ENCODE results near the gene ATP6V1C2. TPM values are rescaled to one million over a fixed set of nuclear protein-coding genes. Genes with fewer than 3 reads are reported as not detected.

Gene ATP6V1C2
- total and polyA plus RNA-seq, 2 donors from 2014 or later: 4.2 to 38.0 TPM

- H3K4me1 ChIP-seq (ENCODE audit: control insufficient read depth in 2 of 3, insufficient read depth in 2 of 3, low read depth in 1 of 3, low read length in 3 of 3): peaks cover 0 to 2% (median 0%) of the 10 kb centered on the region in 3 donors
- no peaks in the 10 kb centered on the region for H3K27me3 ChIP-seq (ENCODE audit: control insufficient read depth, insufficient read depth, low read length)
- no peaks in the 10 kb centered on the region for H3K9me3 ChIP-seq (ENCODE audit: control insufficient read depth in 2 of 3, insufficient read depth in 1 of 3, low read length in 3 of 3)
- peak in 1 of 5 donors; percentile 50 for DNase-seq
- H3K27ac ChIP-seq (ENCODE audit: low read depth in 2 of 2, low read length in 2 of 2): no peak overlapping the region
- H3K9ac ChIP-seq (ENCODE audit: low read length in 3 of 3): no peak overlapping the region
- no peak overlapping the region for H3K4me3 ChIP-seq (ENCODE audit: low read length in 3 of 3)
- intact Hi-C loops (cut with DNase I): no loop called here
- TF ChIP-seq, protein P1, sequence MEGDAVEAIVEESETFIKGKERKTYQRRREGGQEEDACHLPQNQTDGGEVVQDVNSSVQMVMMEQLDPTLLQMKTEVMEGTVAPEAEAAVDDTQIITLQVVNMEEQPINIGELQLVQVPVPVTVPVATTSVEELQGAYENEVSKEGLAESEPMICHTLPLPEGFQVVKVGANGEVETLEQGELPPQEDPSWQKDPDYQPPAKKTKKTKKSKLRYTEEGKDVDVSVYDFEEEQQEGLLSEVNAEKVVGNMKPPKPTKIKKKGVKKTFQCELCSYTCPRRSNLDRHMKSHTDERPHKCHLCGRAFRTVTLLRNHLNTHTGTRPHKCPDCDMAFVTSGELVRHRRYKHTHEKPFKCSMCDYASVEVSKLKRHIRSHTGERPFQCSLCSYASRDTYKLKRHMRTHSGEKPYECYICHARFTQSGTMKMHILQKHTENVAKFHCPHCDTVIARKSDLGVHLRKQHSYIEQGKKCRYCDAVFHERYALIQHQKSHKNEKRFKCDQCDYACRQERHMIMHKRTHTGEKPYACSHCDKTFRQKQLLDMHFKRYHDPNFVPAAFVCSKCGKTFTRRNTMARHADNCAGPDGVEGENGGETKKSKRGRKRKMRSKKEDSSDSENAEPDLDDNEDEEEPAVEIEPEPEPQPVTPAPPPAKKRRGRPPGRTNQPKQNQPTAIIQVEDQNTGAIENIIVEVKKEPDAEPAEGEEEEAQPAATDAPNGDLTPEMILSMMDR (IDR thresholded peaks at IDR 0.05; ENCODE audit: borderline replicate concordance, extremely low read depth, insufficient read depth): no peak
- FAIRE-seq: no peak
- H3K36me3 ChIP-seq (ENCODE audit: control insufficient read depth in 2 of 3, insufficient read depth in 3 of 3, low read length in 3 of 3): no peaks in the 10 kb centered on the region
These were observed 39.5 kb downstream of the ATP6V1C2 start for GRCh38 chr2:10760794-10761504.

GRCh38 chr2:10761591-10761990 is 40.2 kb downstream of the ATP6V1C2 start:
- no peak for FAIRE-seq
- Histone ChIP-seq H3K4me3 (ENCODE audit: low read length in 3 of 3) (no peak overlapping the region), H3K9me3 (ENCODE audit: control insufficient read depth in 2 of 3, insufficient read depth in 1 of 3, low read length in 3 of 3) (no peaks in the 10 kb centered on the region), H3K9ac (ENCODE audit: low read length in 3 of 3) (no peak overlapping the region), H3K36me3 (ENCODE audit: control insufficient read depth in 2 of 3, insufficient read depth in 3 of 3, low read length in 3 of 3) (no peaks in the 10 kb centered on the region), H3K27me3 (ENCODE audit: control insufficient read depth, insufficient read depth, low read length) (no peaks in the 10 kb centered on the region), H3K27ac (ENCODE audit: low read depth in 2 of 2, low read length in 2 of 2) (no peak overlapping the region), H3K4me1 (ENCODE audit: control insufficient read depth in 2 of 3, insufficient read depth in 2 of 3, low read depth in 1 of 3, low read length in 3 of 3) (peaks cover 0 to 2% (median 0%) of the 10 kb centered on the region in 3 donors)
- TF ChIP-seq, protein P1 (IDR thresholded peaks at IDR 0.05; ENCODE audit: borderline replicate concordance, extremely low read depth, insufficient read depth): no peak
- intact Hi-C loops (cut with DNase I): no loop called here
- peak in 1 of 5 donors; percentile 25 for DNase-seq

DNA sequence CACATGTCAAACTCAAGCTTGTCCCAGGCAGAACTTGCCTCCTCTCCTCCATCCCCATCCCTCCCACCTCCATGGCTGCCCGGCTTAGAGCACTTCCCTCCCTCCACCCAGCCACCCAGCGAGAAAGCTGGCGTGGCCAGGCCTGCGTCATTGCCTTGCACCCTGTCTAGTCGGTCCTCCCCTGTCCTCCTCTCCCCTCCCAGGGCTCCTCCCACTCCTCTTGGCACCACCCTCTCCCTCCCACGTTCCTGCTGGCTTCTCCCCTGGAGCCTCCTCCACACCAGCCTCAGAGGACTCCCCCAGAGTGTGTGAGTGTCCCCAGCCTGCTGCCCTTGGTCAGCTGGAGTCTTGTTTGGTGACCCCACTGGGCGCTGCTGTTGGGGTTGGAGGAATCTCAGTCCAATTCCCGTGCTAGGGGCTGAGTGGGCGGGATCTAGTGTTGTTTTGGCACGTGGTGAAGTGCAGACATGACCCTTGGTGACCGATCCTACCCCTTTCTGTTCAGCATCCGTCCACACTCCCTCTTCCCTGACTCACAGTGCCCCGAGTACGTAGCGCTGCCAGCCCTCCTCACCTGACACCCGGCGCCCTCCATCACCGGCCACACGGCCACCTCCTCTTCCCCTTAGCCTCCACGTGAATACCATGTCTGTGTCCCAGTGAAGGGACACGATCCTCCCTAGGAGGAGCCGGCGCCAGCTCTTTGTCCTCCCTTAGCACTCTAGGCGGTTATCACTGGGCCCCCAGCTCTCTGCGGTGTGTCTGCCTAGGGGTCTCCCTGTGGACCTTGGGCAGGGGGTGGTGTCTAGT is 41.4 kb downstream of the ATP6V1C2 start:
- no peaks in the 10 kb centered on the region for H3K36me3 ChIP-seq (ENCODE audit: control insufficient read depth in 2 of 3, insufficient read depth in 3 of 3, low read length in 3 of 3)
- no peak overlapping the region for H3K27ac ChIP-seq (ENCODE audit: low read depth in 2 of 2, low read length in 2 of 2)
- H3K4me1 ChIP-seq (ENCODE audit: control insufficient read depth in 2 of 3, insufficient read depth in 2 of 3, low read depth in 1 of 3, low read length in 3 of 3): peaks cover 0 to 2% (median 0%) of the 10 kb centered on the region in 3 donors
- TF ChIP-seq, protein P1 (IDR thresholded peaks at IDR 0.05; ENCODE audit: borderline replicate concordance, extremely low read depth, insufficient read depth): no peak
- H3K27me3 ChIP-seq (ENCODE audit: control insufficient read depth, insufficient read depth, low read length): no peaks in the 10 kb centered on the region
- no peak overlapping the region for H3K4me3 ChIP-seq (ENCODE audit: low read length in 3 of 3)
- DNase-seq (peak; percentile 43 to 78 (median 69)), FAIRE-seq (no peak)
- H3K9ac ChIP-seq (ENCODE audit: low read length in 3 of 3): no peak overlapping the region
- no peaks in the 10 kb centered on the region for H3K9me3 ChIP-seq (ENCODE audit: control insufficient read depth in 2 of 3, insufficient read depth in 1 of 3, low read length in 3 of 3)
- intact Hi-C loops (cut with DNase I): no loop called here

Measured in kidney (tissue), 14 donors.